ENCODE data around the gene PLAAT2.
"Not testable (repeated sequence)": the region's sequence is repeated elsewhere in the genome, so short reads cannot be mapped to it uniquely, and the experiment has no call there.

Gene PLAAT2

DNA sequence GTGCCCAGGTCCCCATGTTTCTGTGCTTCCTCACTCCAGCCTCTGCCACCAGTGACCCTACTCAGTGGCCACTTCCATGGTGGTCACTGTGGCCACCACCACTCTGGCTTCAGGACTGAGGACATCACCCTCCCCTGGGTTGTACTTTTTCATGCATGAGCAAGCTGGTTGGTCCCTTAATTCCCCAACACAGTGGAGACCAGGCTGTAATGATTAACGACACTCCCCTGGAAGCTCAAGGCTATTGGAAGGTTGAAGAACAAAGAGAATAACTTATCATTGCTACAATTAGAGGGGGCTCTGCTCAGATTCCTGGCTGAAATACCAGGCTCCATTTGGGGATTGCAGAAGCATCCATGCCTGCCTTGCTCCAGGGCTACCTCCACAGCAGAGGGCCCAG lies 16.1 kb downstream of the PLAAT2 start:
- no peak for DNase-seq

DNA sequence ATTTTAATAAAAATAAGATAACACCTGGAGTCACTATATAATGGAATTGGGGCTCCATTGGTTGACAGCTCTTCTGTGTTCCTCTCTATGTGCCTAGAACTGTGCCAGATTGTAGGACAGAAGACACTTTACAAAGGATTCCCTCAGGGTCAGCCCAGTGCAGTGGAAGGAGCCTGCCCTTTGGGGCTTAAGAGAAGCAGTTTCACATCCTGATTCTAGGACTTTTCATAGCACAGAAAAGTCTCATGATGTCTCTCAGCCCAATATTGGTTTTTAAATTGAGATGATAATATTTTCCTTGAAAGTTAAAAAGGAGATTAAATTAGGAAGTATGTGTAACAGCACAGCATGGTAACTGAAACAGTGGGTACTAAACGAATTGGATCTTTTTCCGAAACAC lies 19.5 kb downstream of the PLAAT2 start:
- no peak for DNase-seq

DNA sequence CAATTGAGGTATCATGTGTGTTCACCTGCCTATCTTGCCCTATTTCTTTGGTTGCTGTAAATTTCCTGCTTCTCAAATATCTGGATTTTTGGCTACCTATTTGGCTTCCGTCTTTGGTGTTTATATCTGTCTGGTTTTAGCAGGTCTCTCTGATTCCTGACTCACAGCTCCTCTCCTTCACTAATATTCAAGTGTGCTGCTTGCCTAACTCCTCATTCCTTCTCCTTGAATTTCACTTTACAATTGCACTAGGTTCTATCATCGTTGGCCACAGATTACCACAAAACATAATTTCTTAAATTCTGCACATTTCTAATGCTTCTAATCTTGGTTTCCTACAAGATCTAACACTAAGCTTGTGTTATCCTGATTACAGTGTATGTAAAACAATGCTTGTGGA lies 20.7 kb downstream of the PLAAT2 start:
- not testable (repeated sequence) for DNase-seq

DNA sequence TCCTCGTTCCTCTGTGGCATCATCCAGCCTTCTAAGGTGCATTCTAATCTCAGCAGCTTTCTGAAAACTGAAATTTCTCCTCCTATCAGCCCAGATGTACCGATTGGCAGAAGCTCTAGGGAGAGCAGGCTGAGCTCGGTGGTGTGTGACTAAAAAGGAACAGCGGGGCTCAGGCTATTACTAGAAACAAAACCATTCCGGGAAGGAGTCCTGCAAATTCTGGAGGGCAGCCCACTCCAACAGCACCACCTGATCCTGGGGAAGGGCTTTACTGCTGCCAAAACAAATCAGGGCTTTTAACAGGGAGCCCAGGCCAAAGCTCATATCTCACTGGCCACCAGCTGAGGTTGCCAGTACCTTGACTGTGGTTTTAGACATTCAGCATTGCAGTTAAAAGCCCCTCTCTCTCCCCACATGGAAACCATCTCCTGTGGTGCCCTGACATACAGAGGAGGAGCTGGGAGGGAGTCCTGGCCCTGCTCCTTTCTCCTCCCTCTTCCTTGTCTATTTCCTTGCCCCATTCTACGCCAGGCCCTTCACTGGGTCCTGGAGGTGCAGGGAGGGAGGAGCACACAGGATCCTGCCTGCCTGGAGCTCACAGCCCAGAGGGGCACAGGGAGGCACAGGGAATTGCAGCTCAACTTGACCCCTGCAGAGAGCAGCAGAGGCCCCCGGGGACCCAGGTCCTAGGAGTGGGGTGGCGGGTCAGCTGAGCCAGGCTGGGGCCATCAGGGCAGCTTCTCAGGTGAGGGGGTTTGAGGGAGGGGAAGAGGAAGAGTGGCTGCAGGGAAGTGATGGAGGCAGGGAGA lies 25.7 kb downstream of the PLAAT2 start:
- peak; percentile 78 for DNase-seq

DNA sequence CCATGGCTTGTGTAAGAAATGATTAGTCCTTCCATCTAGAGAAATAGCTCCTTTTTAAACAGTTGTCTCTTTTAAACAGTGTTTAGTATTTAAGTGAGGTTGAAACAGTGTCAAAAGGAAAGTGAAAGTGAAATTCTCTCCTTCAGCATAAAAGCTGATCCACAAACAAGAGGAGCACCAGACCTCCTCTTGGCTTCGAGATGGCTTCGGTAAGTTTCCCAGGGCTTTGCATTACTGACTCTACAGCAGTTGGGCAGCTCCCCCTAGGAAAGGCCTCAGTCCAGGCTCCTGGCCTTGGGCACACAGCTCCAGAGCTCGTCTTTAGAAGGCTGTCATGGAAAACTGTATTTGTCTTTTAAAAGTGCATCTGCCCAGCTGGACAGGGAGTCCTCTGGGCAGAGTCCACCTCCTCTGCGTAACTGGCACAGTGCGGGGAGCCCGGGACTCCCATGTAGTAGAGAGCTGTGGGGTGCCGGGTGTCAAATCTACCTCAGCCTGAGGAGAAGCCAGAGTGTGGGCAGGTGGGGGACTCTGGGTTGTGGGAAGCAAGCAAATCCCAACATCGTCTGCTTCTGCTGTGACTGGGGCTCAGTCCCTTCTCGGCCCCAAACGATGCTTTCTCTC lies 26.4 kb downstream of the PLAAT2 start, which contains the start of gene PLAAT4:
TSS of gene PLAAT4 (plus strand) at position 140 of the 624 bp plus-strand sequence. CDS start at position 201, 61 bp downstream.
- peak; percentile 71 for DNase-seq

DNA sequence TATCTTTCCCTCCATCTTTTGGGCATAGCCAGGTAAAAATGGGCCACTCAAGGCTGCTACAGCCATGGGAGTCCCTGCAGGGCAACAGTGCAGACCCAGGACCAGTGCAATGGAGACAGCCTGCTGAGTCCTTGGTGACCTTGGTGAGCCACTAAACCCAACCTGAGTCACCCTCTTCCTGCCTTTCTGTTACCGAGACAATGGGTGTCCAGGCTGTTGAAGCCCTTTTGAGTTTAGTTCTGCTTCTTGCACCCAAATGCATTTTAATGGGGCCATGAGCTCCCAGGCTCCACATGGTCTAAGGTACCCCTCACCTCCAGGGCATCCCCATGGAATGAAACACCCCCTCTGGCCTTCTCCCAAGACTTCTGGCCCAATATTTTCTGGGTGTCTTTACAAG lies 27.4 kb downstream of the PLAAT2 start:
- DNase-seq: no peak

DNA sequence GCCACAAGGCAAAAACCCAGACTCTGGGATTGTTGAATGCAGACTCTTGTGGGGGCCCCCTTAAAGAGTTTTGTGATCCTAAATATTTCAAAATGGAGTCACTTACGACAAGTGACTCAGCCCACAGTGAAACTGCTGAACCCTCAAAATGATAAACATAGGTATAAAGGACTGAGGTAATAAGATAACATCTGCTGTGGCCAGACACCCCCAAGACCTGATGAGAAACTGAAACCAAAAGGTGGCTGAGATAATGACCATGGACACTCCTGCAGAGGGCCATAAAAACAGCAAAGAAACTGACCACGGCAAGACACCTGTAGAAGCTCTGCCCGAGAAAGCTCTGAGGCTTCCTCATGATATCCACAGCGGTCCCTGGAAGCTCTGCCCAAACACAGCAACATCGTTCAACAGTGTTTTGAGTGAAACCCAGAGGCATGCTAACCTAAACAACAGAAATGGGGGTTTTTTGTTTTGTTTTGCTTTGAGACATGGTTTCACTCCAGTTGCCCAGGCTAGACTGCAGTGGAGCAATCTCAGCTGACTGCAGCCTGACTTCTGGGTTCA lies 28.2 kb downstream of the PLAAT2 start:
- DNase-seq: no peak

DNA sequence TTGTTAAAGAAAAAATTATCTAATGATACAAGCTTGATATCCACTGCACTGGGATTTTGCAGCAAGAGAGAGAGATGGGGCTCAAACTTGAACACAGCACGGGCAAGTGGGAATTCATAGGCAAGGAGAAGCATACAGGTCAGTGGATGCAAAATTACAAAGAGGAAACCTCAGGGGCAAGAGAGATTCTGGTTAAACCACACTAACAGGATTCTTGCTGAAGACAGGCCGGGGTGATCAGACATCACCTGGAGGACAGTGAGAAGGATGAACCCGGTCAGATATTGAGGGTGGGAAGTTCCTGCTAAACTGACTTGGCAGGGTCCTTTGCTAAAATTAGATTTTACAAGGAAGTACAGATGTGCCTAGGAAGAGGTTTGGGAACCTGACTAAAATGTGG lies 29.1 kb downstream of the PLAAT2 start:
- no peak for DNase-seq

DNA sequence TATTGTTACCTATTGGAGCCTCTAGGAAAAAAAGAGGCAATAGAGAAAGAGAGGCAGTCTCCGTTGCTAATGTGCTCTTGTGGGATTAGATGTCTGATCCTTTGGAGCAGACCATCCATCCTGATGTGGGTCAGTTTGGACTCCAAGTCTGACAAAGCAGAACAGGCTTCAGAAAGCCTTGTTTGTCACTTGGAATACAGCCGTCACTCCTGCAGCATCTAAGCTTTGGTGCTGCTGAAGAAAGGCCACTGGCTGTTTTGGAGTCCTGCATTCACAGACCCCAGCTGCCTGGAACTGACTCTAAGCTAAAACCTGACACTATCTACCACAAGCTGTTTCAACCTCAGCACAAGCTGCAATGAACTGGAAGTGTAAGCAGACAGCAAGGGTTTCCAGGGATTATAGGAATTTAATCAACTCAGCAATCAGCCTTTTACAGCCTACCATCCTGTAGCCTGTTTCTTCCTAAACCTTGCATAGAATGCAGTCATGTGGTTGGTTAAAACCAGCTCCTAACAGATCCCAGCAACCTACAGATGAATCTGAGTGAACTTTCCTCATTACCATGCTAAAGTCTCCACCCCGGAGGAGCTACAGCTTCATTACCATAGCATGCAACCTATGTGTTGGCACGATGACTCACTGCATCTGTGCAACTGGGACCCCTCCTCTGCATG lies 30.2 kb downstream of the PLAAT2 start:
- DNase-seq: no peak

DNA sequence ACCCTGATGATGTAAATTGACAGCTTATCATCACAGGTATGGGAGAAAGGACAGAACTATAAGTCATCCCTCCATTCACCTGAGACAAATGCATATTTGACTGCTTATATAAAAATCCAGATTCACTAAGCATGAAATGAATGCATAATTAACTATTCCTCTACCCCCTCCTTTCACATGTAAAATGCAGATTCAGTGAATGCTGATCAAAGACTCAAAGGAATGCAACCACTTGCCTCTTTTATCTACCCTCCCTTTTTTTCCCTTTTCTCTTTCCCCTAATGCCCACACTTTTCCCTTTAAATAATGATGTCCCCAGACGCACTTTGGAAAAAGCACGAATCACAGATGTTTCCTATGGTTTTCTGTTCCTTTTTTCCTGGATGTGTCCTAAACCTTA lies 31.1 kb downstream of the PLAAT2 start:
- no peak for DNase-seq

DNA sequence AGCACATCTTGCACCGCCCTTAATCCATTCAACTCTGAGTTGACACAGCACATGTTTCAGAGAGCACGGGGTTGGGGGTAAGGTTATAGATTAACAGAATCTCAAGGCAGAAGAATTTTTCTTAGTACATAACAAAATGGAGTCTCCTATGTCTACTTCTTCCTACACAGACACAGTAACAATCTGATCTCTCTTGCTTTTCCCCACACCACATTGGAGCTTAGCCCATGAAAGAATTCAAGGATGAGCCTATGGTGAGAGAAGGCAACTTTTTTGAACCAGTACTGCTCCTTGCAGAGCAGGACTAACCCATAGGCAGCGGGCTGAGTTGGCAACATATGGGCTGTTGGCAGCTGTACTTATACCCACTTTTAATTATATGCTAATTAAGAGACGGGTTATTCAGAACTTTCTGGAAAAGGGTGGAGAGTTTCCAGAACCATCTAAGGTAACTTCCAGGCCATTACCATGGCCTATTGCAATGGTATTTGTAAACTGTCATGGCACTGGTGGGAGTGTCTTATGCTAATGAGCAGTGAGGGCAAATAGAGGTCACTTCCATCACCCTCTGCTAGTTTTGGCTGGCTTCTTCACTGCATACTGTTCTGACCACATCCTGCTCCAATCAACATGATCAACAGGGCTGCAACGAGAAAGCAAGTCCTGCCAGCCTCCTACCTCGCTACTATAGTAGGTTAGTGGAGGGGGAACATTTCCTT lies 31.9 kb downstream of the PLAAT2 start:
- not testable (repeated sequence) for DNase-seq

DNA sequence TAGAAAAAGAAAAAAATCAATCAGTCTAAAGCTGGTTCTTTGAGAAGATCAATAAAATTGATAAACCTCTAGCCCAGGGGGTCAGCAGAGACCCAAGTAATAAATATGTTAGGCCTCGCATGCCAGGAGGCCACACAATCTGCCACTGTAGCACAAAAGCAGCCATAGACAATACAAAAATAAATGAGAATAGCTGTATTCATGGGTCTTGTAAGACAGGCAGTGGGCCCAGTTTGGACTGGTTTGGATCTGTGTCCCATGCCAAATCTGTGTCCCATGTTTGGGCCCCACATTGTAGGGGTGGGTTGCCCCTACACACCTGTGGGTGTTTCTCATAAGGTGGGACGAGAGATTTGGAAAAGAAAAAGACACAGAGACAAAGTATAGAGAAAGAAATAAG lies 33.2 kb downstream of the PLAAT2 start:
- no peak for DNase-seq

DNA sequence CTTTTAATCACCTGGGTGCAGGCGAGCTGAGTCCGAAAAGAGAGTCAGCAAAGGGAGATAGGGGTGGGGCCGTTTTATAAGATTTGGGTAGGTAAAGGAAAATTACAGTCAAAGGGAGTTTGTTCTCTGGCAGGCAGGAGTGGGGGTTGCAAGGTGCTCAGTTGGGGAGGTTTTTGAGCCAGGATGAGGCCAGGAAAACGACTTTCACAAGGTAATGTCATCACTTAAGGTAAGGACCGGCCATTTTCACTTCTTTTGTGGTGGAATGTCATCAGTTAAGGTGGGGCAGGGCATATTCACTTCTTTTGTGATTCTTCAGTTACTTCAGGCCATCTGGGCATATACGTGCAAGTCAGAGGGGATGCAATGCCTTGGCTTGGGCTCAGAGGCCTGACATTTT lies 33.8 kb downstream of the PLAAT2 start:
- not testable (repeated sequence) for DNase-seq

DNA sequence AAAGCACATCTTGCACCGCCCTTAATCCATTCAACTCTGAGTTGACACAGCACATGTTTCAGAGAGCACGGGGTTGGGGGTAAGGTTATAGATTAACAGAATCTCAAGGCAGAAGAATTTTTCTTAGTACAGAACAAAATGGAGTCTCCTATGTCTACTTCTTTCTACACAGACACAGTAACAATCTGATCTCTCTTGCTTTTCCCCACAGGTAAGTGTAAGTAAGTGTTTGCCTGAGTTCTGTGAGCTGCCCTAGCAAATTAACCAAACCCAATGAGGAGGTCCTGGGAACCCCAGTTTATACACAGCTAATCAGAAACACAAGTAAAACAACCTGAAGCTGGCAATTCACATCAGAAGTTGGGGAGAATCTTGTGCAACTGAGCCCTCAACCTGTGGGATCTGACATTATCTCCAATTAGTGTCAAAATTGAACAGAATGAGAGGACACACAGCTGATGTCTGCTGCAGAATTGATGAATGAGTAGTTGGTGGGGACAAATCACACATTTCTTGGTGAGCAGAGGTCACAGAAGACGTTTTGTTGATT lies 34.4 kb downstream of the PLAAT2 start:
- DNase-seq: not testable (repeated sequence)

DNA sequence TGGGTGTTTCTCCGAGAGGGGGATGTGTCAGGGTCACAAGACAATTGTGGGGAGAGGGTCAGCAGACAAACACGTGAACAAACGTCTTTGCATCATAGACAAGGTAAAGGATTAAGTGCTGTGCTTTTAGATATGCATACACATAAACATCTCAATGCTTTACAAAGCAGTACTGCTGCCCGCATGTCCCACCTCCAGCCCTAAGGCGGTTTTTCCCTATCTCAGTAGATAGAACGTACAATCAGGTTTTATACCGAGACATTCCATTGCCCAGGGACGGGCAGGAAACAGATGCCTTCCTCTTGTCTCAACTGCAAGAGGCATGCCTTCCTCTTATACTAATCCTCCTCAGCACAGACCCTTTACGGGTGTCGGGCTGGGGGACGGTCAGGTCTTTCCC lies 35.0 kb downstream of the PLAAT2 start:
- not testable (repeated sequence) for DNase-seq

DNA sequence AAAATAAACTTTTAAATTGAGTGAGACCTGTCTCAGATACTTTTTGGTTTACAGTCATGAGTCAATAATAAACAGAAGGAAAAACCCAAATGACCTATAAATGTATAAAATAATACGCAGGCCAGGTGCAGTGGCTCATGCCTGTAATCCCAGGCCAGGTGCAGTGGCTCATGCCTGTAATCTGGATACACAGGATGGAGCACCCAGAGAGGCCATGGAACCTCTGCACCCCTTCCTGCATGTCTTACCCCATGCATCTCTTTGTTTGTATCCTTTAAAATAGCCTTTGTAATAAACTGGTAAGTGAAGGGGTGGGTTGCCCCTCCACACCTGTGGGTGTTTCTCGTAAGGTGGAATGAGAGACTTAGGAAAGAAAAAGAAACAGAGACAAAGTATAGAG lies 35.5 kb downstream of the PLAAT2 start:
- DNase-seq: no peak

DNA sequence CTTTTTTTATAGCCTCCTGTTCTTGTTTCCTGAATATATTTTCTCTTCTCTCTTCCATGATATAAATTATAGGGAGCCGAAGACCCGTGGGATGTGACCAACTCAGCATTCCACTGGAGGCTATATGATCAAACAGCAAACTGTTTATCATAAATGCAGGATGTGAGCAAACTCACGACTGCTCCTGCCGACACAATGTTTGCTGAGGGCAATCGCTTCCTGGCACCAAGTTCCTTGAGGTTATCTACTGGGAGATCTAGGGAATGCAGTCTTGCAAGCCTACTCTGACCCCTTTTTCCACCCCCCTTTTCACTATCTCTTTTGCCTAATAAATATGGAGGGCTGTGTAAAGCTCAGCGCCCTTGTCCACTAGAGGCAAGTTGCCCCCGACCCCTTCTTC lies 40.0 kb downstream of the PLAAT2 start:
- DNase-seq: no peak

DNA sequence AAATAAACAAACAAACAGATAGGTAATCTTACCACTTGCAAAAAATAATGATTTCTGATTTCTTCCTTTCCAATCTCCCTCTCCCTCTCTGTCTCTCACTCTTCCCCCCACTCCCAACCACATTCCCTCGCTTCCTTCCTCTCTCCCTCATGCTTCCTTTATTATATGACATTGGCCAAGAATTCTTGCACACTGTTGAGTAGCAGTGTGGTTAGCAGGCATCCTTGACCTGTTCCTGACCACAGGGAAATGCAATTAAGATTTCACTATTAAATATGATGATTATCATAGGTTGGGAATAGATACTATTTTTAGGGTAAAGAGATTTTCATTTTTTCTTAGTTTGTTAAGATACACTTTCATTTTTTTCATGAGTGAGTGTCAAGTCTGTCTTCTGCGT lies 41.3 kb downstream of the PLAAT2 start:
- DNase-seq: no peak

DNA sequence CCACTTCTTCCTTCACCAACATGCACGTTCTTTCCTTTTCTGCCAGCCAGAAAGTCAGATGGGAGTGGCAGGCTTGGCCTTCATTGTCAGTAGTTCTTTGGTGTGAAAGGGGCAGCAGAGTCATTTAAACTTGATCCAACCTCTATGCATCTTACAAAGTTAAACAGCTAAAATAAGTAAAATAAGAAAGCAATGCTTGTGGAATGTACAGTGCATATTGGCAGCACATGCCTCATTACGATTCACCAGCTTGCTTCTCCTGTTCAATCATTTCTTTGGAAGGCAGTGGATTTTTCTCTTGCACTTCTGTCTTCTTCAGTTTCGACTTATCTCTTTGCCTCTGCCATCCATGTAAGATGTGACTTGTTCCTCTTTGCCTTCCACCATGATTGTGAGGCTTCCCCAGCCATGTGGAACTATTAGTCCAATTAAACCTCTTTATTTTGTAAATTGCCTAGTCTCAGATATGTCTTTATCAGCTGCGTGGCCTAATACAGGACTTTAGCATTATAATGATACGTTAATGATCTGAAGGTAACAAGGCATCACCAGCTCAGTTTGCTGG lies 42.5 kb downstream of the PLAAT2 start:
- no peak for DNase-seq

DNA sequence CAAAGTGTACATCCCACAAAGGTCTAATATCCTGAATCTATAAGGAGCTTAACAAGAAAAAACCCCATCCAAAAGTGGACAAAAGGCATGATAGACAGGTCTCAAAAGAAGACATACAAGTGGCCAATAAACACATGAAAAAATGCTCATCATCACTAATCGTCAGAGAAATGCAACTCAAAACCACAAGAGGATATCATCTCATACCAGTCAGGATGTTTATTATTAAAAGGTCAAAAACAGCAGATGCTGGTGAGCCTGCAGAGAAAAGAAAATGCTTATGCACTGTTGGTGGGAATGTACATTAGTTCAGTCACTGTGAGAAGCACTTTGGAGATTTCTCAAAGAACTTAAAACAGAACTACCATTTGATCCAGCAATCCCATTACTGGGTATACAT lies 44.6 kb downstream of the PLAAT2 start:
- DNase-seq: no peak

DNA sequence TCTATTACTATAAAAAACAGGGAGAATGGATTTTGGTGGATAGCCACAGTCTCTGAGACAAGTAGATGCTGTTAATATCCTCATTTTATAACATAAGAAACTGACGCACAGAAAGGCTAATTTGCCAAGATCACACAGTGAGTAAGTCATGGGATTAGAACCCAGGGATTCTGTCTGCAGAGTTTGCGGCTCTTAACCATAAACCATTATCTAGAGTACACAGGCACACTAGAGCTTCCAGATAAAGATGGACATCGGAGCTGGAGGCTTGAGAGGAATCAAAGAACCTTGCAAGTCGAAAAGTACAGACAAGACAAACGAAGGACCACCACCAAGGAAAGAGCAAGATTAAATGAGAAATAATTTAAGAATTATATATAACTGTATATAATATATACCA lies 46.0 kb downstream of the PLAAT2 start:
- no peak for DNase-seq

DNA sequence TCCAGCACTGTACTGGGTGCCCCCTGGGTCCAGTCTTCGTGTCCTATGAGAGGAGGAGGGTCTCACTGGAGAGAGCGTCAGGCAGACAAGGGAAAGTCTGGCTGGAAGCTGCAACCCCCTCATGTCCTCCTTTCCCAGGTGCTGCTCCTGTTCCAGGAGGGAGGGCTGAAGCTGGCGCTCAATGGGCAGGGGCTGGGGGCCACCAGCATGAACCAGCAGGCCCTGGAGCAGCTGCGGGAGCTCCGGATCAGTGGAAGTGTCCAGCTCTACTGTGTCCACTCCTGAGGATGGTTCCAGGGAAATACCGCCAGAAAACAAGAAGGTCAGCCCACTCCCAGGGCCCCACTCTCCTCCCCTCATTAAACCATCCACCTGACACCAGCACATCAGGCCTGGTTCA lies 47.1 kb downstream of the PLAAT2 start:
- no peak for DNase-seq
